Chondrocyte (in vitro differentiated cells): ENCODE data around the gene MBD3. TPM values are rescaled to one million over a fixed set of nuclear protein-coding genes. Genes with fewer than 3 reads are reported as not detected.

Experiments used
- DNase-seq: peaks from one replicate; pipeline ENCODE4 v3.0.0; 2021; ENCODE audit warnings: mixed read lengths, low spot score
- H3K27ac Mint-ChIP-seq: one replicate; pipeline ENCODE4 v1.8.0; 2021; ENCODE audit warnings: mild to moderate bottlenecking, moderate library complexity, mixed read lengths; ENCODE audit not compliant: unreplicated experiment
- H3K27me3 Mint-ChIP-seq: 2 replicates; pipeline ENCODE4 v1.8.0; 2021; ENCODE audit warnings: low read depth, mixed read lengths
- H3K36me3 Mint-ChIP-seq: 2 replicates; pipeline ENCODE4 v1.8.0; 2021; ENCODE audit warnings: low read depth, mixed read lengths
- H3K4me1 Mint-ChIP-seq: 2 replicates; pipeline ENCODE4 v1.8.0; 2021; ENCODE audit warnings: low read depth, mild to moderate bottlenecking, mixed read lengths
- H3K4me3 Mint-ChIP-seq: one replicate; pipeline ENCODE4 v1.8.0; 2021; ENCODE audit warnings: mild to moderate bottlenecking, moderate library complexity, mixed read lengths; ENCODE audit not compliant: unreplicated experiment
- H3K9me3 Mint-ChIP-seq: 2 replicates; pipeline ENCODE4 v1.8.0; 2021; ENCODE audit warnings: low read depth, mixed read lengths
- total RNA-seq: library from RNA; stranded (reverse); gene quantifications from 3 replicates; pipeline ENCODE4 v1.2.1, GENCODE V29; 2021
- TF ChIP-seq, protein P1 (sequence below): fragments of 200-600 bp; sonication (generic); IDR thresholded peaks from 2 replicates; pipeline ENCODE4 v1.5.0; 2021; ENCODE audit warnings: antibody characterized with exemption, mild to moderate bottlenecking, moderate library complexity

The MBD3 gene
- total RNA-seq, 1 donor from 2014 or later = 83.6 TPM

DNA sequence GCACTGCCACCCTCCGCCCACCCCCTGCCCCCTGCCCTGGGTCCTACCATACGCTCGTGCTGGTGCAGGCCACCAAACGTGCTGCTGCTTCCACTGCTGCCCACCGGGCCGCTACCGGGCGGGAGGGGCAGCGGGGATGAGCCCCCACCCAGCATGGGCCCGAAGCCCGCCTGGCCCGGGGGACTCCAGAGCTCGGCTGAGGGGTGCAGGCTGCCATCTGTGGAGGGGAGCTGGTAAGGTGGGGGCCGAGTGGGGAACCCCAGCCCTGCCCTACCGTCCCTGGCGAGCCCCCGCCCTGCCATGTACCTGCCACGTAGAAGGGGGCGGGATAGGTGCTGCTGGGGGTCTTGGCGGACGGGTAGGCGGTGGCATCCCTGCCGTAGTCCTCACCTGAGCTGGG is 29.3 kb upstream of the MBD3 start:
- no peaks in the 10 kb centered on the region for H3K9me3 Mint-ChIP-seq
- H3K4me3 Mint-ChIP-seq = no peak overlapping the region
- H3K27me3 Mint-ChIP-seq = no peaks in the 10 kb centered on the region
- no peak for DNase-seq
- H3K27ac Mint-ChIP-seq = no peak overlapping the region
- TF ChIP-seq, protein P1, sequence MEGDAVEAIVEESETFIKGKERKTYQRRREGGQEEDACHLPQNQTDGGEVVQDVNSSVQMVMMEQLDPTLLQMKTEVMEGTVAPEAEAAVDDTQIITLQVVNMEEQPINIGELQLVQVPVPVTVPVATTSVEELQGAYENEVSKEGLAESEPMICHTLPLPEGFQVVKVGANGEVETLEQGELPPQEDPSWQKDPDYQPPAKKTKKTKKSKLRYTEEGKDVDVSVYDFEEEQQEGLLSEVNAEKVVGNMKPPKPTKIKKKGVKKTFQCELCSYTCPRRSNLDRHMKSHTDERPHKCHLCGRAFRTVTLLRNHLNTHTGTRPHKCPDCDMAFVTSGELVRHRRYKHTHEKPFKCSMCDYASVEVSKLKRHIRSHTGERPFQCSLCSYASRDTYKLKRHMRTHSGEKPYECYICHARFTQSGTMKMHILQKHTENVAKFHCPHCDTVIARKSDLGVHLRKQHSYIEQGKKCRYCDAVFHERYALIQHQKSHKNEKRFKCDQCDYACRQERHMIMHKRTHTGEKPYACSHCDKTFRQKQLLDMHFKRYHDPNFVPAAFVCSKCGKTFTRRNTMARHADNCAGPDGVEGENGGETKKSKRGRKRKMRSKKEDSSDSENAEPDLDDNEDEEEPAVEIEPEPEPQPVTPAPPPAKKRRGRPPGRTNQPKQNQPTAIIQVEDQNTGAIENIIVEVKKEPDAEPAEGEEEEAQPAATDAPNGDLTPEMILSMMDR = no peak
- peaks cover 21% of the 10 kb centered on the region for H3K36me3 Mint-ChIP-seq
- H3K4me1 Mint-ChIP-seq = no peaks in the 10 kb centered on the region

DNA sequence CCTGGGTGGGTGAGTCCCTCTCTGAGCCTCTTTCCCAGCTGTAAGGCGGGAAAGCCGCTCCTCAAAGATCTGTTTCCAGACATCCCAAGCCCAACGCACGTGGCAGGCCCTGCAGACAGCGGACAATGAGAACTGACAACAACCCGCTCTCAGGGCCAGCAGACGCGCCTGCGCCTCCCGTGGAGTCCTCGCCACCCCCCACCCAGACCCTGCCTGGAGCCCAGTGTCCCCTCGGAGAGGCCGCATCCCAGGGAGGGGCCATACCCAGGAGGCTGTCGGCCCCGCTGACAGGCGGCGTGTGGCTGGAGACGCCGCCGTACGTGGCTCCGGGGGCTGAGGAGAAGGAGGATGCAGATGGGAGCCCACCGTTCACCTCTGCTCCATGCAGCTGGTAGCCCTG is 28.9 kb upstream of the MBD3 start:
- Mint-ChIP-seq H3K9me3 (no peaks in the 10 kb centered on the region), H3K27ac (no peak overlapping the region), H3K36me3 (peaks cover 21% of the 10 kb centered on the region), H3K4me1 (no peaks in the 10 kb centered on the region), H3K4me3 (no peak overlapping the region), H3K27me3 (no peaks in the 10 kb centered on the region)
- TF ChIP-seq, protein P1 = no peak
- DNase-seq = no peak

DNA sequence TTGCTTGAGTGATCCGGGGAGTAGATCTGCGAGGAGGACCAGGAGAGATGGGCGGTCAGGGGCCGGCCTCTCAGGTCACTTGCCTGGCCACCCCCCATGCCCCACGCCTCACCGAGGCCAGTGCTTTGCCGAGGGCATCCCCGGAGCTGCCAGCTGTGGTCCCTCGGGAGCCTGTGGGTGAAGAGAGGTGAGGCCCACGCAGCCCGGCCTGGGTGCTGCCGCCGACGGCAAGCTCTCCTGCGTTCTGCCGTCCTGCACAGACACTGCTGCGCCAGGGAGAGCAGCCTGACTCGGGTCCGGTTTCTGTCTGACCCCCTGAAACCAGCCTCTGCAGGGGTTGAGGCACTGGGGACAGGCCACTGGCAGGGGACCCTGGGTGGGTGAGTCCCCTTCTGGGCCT is 28.4 kb upstream of the MBD3 start:
- TF ChIP-seq, protein P1 = no peak
- no peak overlapping the region for H3K4me3 Mint-ChIP-seq
- DNase-seq = no peak
- H3K9me3 Mint-ChIP-seq = no peaks in the 10 kb centered on the region
- no peaks in the 10 kb centered on the region for H3K27me3 Mint-ChIP-seq
- peaks cover 21% of the 10 kb centered on the region for H3K36me3 Mint-ChIP-seq
- H3K27ac Mint-ChIP-seq = no peak overlapping the region
- no peaks in the 10 kb centered on the region for H3K4me1 Mint-ChIP-seq

DNA sequence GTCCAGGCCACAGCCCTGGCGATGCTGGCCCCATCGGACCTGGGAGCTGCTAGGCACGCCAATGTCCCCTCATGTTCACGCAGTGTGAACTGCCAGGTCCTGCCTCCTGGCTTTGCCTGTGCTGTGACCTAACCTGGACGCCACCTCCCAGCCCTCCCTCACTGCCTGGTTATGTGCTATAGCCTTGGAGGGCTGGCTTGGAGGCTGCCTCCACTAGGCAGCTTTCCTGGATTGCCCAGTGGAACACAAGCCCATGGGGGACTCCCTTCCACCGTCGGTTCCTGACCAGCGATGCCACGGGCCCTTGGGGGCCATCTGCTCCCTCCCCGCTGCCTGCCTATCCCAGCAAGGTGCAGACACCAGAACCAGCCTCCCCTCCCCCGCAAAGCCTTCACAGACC is 27.8 kb upstream of the MBD3 start:
- Mint-ChIP-seq H3K27me3 (no peaks in the 10 kb centered on the region), H3K9me3 (no peaks in the 10 kb centered on the region), H3K27ac (no peak overlapping the region), H3K36me3 (peaks cover 22% of the 10 kb centered on the region), H3K4me3 (no peak overlapping the region), H3K4me1 (no peaks in the 10 kb centered on the region)
- TF ChIP-seq, protein P1 = no peak
- DNase-seq = no peak

DNA sequence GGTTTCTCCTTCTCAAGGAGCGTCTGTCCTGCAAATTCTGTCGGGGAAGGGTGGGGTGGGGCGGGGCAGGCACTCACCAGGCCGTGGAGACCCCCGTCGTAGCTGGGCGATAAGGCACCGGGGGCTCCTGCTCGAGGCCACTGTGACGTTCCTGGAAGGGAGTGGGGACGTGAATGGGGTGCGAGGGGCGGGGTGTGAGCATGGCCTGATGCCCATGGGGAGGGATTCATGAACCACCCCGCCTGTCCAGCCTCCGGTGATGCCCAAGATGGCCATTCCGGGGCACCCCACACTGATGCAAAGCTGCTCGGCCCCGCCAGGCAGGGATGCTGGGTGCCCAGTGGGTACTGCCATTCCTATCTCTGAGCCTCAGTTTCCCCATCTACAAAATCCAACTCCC is 27.0 kb upstream of the MBD3 start:
- no peaks in the 10 kb centered on the region for H3K9me3 Mint-ChIP-seq
- no peak for DNase-seq
- H3K27ac Mint-ChIP-seq = no peak overlapping the region
- TF ChIP-seq, protein P1 = no peak
- H3K4me1 Mint-ChIP-seq = no peaks in the 10 kb centered on the region
- no peak overlapping the region for H3K4me3 Mint-ChIP-seq
- peaks cover 26% of the 10 kb centered on the region for H3K36me3 Mint-ChIP-seq
- H3K27me3 Mint-ChIP-seq = no peaks in the 10 kb centered on the region
